Stimulated activated naive CD8-positive, alpha-beta T cell treated with anti-CD3 and anti-CD28 coated beads, Interleukin-15, amount 100 ng/mL, for 72 hours (primary cell): ENCODE data around the gene MTREX.

Experiments used
- ATAC-seq: fragments of 150-1000 bp; cut with Tn5 transposase; 2 replicates; pipeline ENCODE4 v1.10.0; 2021; ENCODE audit warnings: mild to moderate bottlenecking, moderate library complexity
- DNase-seq, 2 donors: peaks; one replicate each; pipeline ENCODE4 v3.0.0; 2021 to 2022
- H3K27ac Mint-ChIP-seq, 2 donors: one replicate each; pipeline ENCODE4 v1.8.0; 2022; ENCODE audit warnings: mild to moderate bottlenecking in 2 of 2, mixed read lengths in 2 of 2, moderate library complexity in 2 of 2
- H3K27me3 Mint-ChIP-seq: one replicate; pipeline ENCODE4 v1.8.0; 2022; ENCODE audit warnings: mixed read lengths
- H3K4me1 Mint-ChIP-seq: one replicate; pipeline ENCODE4 v1.8.0; 2022; ENCODE audit warnings: mild to moderate bottlenecking, mixed read lengths
- H3K4me3 Mint-ChIP-seq, 2 donors: one replicate each; pipeline ENCODE4 v1.8.0; 2022; ENCODE audit warnings: mild to moderate bottlenecking in 2 of 2, mixed read lengths in 2 of 2, moderate library complexity in 1 of 2
- H3K9me3 Mint-ChIP-seq, 2 donors: one replicate each; pipeline ENCODE4 v1.8.0; 2022; ENCODE audit warnings: mixed read lengths in 2 of 2

The MTREX gene

GRCh38 chr5:55451976-55452375 is 144.2 kb downstream of the MTREX start:
- no peak for ATAC-seq
- Mint-ChIP-seq H3K4me1 (peaks cover 21% of the 10 kb centered on the region), H3K9me3 (no peaks in the 10 kb centered on the region), H3K4me3 (no peak overlapping the region), H3K27me3 (no peaks in the 10 kb centered on the region), H3K27ac (no peak overlapping the region)
- DNase-seq, result no peak

- Mint-ChIP-seq H3K27ac (peak overlapping the region in 1 of 2 donors; percentile 20), H3K4me3 (no peak overlapping the region)
- ATAC-seq, result no peak
Measured at GRCh38 chr5:55453211-55453610, 145.4 kb downstream of the MTREX start.

GRCh38 chr5:55454282-55454681 is 146.5 kb downstream of the MTREX start:
- Mint-ChIP-seq H3K4me3 (no peak overlapping the region), H3K27me3 (no peaks in the 10 kb centered on the region), H3K9me3 (no peaks in the 10 kb centered on the region), H3K4me1 (peaks cover 21% of the 10 kb centered on the region), H3K27ac (no peak overlapping the region)
- DNase-seq, result no peak
- ATAC-seq, result no peak

More at GRCh38 chr5:55453211-55453610, 145.4 kb downstream of the MTREX start:
- Mint-ChIP-seq H3K4me1 (peaks cover 21% of the 10 kb centered on the region), H3K27me3 (no peaks in the 10 kb centered on the region), H3K9me3 (no peaks in the 10 kb centered on the region)
- no peak for DNase-seq

- no peak overlapping the region for H3K4me3 Mint-ChIP-seq
- DNase-seq (no peak), ATAC-seq (peak; percentile 42)
- no peak overlapping the region for H3K27ac Mint-ChIP-seq
- no peaks in the 10 kb centered on the region for H3K27me3 Mint-ChIP-seq
- peaks cover 30% of the 10 kb centered on the region for H3K4me1 Mint-ChIP-seq
- no peaks in the 10 kb centered on the region for H3K9me3 Mint-ChIP-seq
Measured at GRCh38 chr5:55456216-55456895, 148.6 kb downstream of the MTREX start.

- Mint-ChIP-seq H3K4me3 (no peak overlapping the region), H3K4me1 (peaks cover 25% of the 10 kb centered on the region), H3K27me3 (no peaks in the 10 kb centered on the region), H3K9me3 (no peaks in the 10 kb centered on the region), H3K27ac (no peak overlapping the region)
- no peak for ATAC-seq
- no peak for DNase-seq
Measured at GRCh38 chr5:55459572-55459971, 151.8 kb downstream of the MTREX start.

GRCh38 chr5:55463613-55464012 is 155.8 kb downstream of the MTREX start:
- no peak for DNase-seq
- Mint-ChIP-seq H3K4me3 (no peak overlapping the region), H3K27ac (no peak overlapping the region), H3K9me3 (no peaks in the 10 kb centered on the region), H3K4me1 (peaks cover 9% of the 10 kb centered on the region), H3K27me3 (no peaks in the 10 kb centered on the region)
- ATAC-seq, result no peak

- peaks cover 11% of the 10 kb centered on the region for H3K4me1 Mint-ChIP-seq
- no peak overlapping the region for H3K4me3 Mint-ChIP-seq
- no peak for ATAC-seq
- H3K27me3 Mint-ChIP-seq, result no peaks in the 10 kb centered on the region
- DNase-seq, result no peak
- no peaks in the 10 kb centered on the region for H3K9me3 Mint-ChIP-seq
- H3K27ac Mint-ChIP-seq, result no peak overlapping the region
Measured at GRCh38 chr5:55467862-55468551, 160.2 kb downstream of the MTREX start.

GRCh38 chr5:55469839-55470238 is 162.1 kb downstream of the MTREX start:
- Mint-ChIP-seq H3K9me3 (no peaks in the 10 kb centered on the region), H3K4me3 (no peak overlapping the region), H3K4me1 (peaks cover 11% of the 10 kb centered on the region), H3K27ac (peak overlapping the region in 1 of 2 donors; percentile 29), H3K27me3 (no peaks in the 10 kb centered on the region)
- DNase-seq (no peak), ATAC-seq (no peak)

- DNase-seq (no peak), ATAC-seq (no peak)
- Mint-ChIP-seq H3K9me3 (no peaks in the 10 kb centered on the region), H3K4me3 (no peak overlapping the region), H3K27ac (no peak overlapping the region), H3K27me3 (no peaks in the 10 kb centered on the region), H3K4me1 (peaks cover 11% of the 10 kb centered on the region)
Measured at GRCh38 chr5:55470282-55470681, 162.5 kb downstream of the MTREX start.

- Mint-ChIP-seq H3K4me3 (no peak overlapping the region), H3K27me3 (no peaks in the 10 kb centered on the region), H3K27ac (no peak overlapping the region), H3K9me3 (no peaks in the 10 kb centered on the region), H3K4me1 (peaks cover 11% of the 10 kb centered on the region)
- DNase-seq, result no peak
- ATAC-seq, result no peak
Measured at GRCh38 chr5:55471468-55471867, 163.7 kb downstream of the MTREX start.

- H3K9me3 Mint-ChIP-seq, result no peaks in the 10 kb centered on the region
Measured at GRCh38 chr5:55472642-55473041, 164.9 kb downstream of the MTREX start.

More at GRCh38 chr5:55472642-55473041, 164.9 kb downstream of the MTREX start:
- no peak for DNase-seq
- no peak overlapping the region for H3K4me3 Mint-ChIP-seq
- H3K27me3 Mint-ChIP-seq, result no peaks in the 10 kb centered on the region
- ATAC-seq, result no peak
- H3K27ac Mint-ChIP-seq, result no peak overlapping the region
- peaks cover 11% of the 10 kb centered on the region for H3K4me1 Mint-ChIP-seq
